ENCODE results near the gene UQCRC1.

UQCRC1 gene

DNA sequence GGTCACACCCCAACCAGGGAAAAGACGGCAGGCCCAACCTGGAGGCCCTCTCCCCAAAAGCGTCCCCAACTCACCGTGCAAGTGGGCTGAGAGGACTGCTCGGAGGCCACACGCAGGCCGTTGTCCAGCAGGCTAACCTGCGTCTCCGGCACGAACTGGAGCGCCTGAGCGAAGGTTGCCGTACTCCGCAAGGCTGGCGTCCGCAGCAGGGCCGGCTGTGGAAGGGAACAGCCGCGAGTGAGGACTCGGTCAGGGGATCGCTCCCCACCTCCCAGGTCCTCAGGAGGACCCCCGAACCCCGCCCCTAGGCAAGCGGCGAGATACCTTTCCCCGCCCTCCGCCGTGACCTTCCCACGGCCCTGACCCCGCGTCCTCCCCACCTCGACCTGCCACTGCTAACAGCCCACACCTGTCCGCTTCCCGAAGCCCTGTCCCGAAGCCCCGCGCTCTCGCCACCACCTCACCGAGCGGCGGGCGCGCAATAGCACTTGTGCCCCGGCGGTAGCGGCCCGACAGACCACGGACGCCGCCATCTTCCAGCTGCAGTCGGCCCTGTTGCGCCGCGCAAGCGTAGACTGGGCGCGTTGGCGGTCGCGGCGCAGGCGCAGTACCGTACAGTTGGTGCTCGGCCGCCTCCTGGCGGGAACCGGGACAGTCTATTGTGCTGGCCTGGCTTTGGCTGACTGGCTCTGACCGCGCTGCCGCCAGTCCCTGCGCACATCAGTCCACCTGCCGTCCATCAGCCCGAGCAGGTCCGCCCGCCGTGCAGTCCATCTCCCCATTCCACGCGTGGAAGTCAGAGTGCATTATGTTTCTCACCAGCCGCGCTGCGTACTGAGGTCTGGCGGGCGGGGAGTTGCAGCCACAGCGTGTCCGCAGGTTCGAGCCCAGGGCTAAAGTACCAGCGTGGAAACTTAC is at the start of gene UQCRC1:
UQCRC1 (minus strand) TSS at position 559 of the 918 bp plus-strand sequence; CDS start at position 533, 26 bp downstream.
- DNase-seq (ENCODE audit: low spot score) = peak; percentile 95

DNA sequence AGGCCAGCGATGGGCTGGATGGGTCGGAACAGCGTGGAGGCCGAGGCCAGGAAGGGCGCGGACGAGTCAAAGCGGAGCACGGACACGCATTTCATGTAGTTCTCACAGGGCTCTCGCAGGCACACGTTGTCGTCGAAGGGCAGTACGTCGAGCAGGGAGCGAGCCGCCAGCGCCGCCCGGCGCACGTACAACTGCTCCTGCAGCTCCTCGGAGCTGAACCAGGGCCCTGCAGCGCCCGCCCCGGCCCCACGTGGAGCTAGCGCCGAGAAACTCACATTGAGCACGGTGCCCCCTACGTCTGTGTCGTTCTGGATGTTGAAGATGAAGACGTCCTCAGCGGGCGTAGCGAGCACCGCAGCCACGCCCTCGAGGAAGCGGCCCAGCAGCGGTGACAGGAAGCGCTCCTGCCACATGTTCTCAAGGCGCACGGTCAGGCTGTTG is 47.4 kb upstream of the UQCRC1 start:
- peak; percentile 26 for DNase-seq (ENCODE audit: low spot score)

DNA sequence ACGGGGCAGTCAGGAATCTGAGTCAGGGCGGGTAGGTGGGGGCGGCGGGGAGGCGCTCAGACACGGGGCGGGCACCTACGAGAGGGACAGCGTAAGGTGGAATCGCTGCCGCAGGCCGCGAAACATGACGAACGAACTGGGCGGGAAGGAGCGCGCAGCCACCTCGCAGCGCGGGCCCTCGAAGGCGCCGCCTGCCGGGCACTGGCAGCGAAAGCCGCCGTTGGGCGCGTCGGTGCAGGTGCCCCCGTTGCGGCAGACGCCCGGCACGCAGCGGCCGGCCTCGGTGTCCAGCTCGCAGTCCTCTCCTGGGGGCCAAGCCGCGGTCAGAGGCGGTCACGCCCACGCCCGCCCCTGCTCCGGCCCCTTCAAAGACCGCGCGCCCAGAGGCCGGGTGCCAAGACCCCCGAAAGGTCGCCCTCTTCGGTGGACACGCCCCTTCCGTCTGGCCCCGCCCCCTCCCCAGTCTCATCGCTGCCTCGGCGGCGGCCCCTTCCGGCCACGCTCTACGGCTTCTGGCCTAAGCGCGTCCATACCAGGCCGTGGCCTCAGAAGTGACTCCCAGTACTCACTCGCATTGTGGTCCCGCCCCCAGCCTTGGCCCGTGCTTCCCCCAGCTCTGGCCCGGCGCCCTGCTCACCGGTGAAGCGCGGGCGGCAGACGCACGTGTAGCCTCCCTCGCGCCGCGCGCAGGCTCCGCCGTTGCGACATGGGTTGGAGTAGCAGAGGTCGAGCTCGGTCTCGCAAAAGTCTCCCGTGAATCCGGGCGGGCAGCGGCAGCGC is 46.8 kb upstream of the UQCRC1 start:
- peak; percentile 82 for DNase-seq (ENCODE audit: low spot score)

DNA sequence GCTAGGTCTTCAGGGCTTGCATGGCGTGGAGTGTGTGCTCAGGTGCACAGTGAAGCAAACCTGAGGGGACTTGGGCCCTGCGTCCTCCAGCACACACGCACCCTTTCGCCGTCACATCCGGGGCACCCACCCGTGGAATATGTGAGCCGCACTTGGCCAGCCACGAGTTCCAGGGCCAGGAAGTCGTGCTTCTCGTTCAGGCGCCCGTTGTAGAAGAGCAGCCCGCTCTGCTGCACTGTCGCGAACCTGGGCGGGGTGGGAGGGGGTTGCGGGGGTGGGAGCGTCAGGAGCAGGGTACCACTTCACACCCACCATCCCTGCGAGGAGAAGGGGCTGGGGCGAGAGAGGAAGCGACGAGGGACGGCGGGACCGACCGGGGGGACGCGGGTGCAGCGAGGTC is 46.2 kb upstream of the UQCRC1 start:
- peak; percentile 33 for DNase-seq (ENCODE audit: low spot score)

DNA sequence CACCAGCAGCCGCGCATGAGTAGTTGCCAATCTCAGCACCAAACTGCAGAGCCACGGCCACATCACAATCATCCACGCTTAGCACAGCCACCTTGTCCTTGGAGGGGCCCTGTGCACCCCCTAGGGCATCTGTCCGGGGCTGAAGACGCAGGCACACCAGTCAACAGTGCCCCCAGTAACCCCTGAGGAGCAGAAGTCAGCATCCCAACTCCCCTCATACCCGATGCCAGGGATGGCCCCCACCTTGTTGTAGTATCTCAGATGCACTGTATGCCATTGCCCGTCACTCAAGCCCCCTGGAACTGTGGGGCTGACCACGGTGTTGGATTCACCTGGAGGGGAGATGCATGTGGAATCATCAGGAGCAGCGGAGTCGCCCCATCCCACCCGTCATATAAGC is 45.6 kb upstream of the UQCRC1 start:
- DNase-seq (ENCODE audit: low spot score) = no peak

DNA sequence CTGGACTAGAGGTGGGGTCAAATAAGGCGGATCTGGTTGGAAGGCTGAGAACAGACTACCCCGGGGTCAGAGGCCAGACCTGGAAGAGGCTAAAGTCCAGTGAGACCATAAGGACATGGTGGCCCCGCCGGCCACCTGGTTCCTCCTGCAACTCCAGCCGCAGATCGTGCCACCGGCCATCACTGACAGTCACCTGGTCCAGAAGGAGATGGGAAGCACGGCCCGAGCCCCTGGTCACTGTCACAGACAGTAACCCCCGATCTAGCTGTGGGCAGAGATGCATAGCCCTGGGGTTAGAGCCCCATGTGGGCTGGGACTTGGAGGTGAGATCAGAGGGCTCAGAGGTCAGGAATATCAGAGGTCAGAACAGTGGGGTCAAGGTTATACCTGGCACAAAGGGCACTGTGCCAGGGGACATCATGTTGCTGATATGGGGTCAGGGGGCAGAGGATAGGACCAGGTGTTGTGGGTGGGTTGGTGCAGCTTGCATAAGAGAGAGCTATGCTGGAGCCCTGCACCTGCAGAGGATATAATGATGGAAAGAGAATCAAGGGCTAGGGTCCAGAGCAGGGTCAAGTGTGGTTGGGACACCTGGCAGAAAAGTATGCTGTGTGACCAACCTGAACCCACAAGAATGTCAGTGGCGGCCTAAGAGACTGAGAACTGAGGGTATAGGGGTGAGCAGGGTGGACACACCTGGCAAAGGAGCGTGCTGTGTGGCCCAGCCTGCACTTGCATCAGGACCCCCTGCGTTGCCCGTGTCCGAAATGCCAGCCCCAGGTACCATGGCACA is 43.7 kb upstream of the UQCRC1 start:
- no peak for DNase-seq (ENCODE audit: low spot score)

DNA sequence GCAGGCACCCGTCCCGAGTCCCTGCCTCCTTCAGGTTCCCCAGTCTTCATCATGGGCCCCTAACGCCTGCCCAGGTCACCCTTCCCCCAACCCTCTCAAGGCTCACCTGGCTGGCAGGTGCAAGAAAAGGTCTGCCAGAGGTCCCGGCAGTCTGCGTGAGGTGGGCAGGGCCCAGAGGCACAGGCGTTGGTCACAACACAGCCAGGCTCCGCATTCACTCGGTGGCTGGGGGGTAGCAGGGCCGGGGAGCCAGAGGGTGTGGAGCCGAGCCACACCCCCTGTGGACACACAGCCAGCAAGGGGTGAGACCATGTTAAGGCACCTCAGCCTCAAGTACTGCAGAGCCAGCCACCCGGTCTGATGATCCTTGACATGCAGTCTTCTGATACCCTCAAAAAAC is 42.3 kb upstream of the UQCRC1 start:
- DNase-seq (ENCODE audit: low spot score) = no peak

DNA sequence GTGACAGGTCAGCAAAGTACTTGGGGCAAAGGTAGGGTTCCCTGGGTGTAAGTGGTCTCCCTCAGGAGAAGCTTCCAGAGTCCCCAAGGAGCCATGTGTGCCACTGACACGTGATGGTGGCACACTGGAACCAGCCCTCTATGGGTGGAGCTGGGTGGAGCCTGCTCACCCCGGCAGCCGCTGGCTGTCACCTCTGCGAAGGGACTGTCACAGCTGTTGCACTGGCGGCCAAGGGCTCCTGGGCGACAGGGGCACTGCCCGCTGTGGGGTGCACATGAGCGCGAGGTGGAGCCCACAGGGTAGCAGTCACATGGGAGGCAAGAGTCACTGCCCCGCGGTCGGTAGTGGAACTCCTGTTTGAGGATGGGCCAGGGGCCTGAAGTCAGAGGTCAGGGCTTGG is 41.3 kb upstream of the UQCRC1 start:
- DNase-seq (ENCODE audit: low spot score) = no peak

DNA sequence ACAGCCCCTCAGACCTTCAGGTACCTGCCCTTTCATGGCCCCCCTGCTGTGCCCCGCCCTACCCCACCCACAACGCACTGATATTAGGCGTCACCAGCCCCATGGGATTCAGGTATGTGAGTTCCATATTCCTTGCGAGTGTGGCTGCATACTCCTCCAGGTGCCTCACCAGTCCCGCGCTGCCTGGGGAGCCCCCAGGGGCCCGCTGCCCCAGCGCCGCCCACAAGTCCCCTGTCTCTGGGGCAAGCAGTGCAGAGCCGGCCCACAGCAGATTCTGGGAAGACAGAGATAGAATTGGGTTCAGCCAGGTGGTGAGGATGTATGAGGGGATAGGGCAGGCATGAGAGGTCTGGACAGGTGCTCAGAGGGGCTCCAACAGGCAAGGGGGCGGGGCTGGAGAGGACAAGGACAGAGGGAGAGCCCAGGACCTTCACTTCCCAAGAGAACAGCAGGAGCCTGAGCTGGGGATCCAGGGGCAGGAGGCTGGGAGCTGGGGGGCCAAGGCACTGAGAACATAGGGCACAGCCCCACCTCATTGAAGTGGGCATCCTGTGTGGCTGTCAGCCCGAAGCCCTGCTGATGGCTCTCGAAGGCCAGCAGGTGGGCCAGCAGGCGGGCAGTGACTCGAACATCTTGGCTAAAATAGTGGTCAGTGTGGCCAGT is 38.9 kb upstream of the UQCRC1 start:
- DNase-seq (ENCODE audit: low spot score) = no peak

DNA sequence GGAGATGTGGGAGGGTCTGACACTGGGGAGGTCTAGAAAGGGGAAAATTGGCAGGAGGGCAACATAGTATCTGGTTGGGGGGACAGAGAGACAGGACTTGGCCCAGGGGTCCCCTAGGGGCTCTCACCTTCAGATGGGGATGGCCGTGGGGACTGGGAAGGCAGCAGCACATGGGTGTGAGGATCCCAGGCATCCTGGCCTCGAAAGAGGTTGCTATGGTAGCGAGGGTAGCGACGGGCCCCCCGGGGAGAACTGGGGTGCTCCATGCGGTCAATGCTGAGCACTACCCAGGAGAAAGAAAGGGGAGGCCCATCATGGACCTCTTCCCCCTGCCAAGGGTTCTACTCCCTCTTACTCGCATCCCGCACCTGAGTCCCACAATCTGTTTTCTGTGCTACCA is 38.3 kb upstream of the UQCRC1 start:
- DNase-seq (ENCODE audit: low spot score) = no peak

DNA sequence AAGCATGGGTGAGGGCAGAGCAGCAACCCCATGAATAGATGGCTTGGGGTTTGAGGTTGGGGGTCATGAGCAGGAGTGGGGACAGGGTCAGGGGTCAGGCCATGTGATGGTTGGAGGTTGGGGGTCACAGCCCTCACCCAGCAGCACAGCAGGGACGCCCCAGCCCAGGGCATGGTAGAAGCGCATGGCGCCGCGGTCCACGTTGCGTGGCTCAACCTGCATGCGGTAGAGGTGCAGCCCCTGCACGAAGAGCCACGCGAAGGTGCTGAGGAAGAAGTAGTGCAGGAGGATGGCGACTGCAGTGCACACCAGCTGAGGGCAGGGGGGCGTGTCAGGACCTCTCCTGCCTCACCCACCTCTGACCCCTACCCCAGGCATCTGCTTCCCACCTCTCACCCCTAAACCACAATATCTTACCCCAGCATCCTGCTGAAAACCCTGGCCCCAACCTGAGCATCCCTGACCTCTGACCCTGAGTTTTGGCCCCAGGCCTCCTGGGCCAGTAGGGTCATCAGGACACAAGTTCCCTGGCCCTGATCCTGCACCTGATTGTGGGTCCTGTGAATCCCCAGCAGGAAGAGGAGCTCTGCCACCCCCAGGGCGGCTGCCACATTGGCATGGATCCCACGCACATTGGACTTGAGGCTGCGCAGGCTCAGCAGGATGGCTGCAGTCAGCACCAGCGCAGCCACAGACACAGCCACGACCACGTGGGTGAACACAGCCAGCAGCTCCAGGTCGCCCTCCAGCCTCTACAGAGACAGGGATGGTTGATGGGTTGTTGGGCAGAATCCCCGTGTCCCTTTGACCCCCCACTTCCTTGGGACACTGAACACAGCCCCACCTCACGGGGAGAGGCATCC is 35.7 kb upstream of the UQCRC1 start:
- no peak for DNase-seq (ENCODE audit: low spot score)

DNA sequence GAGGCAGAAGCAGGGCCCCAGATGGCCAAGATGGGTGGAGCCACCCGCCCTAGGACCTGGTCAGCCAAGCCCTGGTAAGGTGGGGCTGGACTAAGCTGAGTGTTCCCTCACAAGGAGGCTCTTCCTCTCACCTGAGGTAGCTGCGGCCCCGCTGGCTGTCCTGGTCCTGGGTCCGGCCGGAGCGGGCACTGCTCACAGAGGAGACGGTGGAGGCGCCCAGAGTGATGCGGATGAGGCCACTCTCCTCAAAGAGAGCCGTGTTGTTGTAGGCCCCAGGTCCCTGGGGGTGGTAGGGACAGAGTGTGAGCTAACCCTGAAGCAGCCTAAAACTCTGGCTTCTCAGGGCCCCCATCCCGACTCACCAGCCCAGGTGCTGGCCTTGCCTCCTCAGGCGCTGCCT is 33.2 kb upstream of the UQCRC1 start:
- DNase-seq (ENCODE audit: low spot score) = no peak

DNA sequence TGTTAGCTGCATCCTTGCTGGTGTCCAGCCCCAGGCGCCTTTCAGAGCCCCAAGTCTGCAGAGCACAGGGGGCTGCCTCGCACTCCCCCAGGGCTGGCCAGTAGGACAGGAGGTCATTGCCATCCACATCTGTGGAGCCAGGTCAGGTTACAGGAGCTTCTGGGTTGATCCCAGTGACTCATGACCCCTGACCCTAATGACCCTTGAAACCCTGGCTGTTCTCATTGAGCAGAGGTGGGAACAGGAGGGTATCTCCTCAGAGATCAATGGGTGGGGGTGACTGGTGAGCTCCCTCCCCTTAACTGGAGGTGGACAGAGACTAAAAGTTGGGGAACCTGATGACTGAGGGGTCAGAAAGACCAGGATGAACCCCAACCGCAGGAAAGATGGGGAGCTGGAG is 31.9 kb upstream of the UQCRC1 start:
- no peak for DNase-seq (ENCODE audit: low spot score)

DNA sequence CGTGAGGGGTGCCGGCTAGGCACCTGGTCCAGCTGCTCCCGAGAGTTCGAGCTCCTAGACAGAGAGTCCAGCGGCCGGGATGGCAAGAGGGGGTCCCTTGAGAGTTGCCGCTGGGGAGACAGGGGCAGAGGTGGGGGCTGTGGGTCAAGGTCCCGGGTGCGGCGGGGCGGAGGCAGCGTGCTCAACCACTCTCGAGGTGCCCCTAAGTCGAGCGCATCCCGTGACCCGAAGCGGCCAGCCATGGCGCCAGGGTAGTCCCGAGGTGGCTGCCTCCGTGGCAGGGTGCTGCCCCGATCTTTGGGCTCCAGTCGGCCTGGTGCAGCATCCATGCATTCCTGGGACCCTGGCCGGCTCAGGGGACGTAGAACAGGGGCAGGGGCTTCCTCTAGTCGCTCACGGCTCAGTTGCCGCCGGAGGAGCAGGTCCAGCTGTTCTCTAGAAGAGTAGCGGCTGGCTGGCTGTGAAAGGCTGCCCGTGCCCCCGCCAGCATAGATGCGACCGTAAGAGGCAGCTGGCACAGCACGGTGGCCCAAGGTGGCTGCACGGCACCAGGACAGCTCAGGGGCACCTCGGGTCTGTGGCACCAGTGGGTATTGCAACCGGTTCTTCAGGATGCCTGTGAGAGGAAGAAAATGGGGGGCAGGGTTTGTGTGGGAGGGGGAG is 30.6 kb upstream of the UQCRC1 start:
- DNase-seq (ENCODE audit: low spot score) = no peak

DNA sequence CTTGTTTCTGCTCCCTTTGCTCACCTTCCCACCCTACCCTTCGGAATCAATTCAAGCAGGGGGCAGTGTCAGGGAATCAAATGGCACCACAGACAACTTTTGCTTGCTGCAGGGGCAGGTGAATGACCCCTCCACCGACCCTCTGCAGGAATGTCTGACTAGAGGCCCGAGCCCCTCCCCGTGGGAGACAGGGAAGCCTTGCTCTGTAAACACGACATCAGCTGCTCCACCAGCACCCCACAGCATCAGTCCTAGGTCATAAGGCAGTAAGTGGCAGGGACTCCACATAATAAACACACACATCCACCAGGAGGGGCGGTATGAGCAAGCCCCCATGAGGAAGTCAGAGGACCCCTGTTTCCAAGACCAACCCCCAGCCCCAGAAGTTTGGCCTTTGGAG is 27.9 kb upstream of the UQCRC1 start:
- DNase-seq (ENCODE audit: low spot score) = no peak

DNA sequence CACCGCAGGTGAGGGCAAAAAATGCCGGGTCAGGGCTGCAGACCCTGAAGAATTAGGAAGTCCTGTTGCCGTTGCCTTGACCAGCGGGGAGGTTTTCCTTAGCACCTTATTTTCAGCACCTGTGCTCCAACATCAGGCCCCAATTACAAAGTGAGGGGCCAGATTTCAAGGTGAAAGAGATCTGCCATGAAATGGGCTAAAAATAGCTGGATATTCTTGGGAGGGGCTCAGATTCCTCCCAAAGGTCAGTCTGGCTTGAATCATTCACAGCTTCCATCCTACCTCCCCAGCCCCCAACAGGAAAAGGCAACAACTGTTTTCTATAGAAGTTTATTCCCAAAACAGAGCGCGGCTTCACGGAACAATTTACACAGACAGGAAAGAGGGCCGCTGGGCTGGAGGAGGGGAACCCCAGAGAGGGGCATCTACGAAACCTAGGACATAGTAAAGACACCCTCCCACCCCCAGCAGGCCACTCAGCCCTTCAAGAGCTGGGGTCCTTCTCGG is 26.8 kb upstream of the UQCRC1 start:
- no peak for DNase-seq (ENCODE audit: low spot score)

DNA sequence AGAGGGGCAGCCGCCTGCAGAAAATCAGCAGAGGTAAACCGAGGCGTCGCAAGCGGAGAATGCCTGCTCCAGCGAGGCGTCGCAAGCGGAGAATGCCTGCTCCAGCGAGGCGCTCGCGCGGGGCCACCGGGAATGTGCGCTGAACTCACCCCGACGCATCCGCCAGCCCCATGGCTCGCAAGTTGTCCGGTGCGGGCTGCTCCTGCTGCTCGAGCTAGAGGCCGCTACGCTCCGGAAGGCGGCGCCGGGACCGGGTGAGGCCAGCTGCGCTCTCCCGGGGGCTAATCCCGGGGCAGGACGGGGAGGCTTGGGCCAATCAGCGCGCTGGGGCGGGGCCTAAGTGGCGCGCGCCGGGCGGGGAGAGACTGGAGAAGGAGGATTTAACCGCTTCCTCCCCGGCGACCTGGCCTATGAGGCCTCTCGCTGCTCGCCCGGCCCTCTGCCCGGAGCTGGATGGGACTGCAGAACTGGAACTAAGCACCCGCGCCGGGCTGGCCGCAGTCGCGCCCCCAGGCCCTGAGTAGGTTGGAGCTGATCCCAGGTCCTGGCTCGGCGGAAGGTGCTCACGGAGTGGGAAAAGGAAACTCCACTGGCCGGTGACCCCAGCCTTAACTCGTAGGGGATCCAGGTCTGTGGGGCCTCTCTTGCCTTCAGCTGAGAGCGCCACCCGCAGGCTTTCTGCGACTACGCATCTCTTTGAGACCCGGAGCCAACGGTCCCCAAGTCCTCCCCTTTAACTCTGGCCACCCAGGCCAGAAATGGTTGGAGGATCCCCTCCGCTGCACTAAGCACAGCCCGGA is 26.0 kb upstream of the UQCRC1 start, which contains the start of gene SLC26A6:
SLC26A6 (minus strand) TSS at position 240 of the 800 bp plus-strand sequence; CDS start at position 172, 68 bp downstream.
- DNase-seq (ENCODE audit: low spot score) = peak; percentile 96

DNA sequence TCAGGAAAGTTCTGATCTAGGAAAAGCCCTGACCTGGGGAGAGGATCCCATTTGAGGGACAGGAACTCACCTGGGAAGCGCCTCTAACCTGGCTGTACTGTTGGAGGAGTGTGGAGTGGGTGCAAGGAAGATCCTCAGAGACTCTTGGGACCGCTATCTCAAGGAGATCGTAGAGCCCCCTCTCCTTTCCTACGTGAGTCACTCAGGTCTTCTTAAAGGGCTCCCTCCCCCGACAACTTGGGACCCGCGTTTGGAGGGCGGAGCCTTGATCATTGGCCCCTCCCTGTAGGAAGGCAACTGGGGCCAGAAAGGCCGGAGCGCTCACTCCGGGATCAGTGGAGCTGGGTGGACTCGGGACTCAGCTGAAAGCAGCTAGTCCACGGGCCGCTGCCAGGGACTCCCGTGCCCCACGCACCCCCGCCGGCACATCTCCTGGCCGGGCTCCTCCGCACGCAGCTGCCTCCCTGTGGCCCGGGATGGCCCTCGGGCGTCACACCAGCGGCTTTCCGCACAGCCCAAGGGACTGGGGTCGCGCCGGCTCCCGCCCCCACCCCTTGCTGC is 25.3 kb upstream of the UQCRC1 start:
- DNase-seq (ENCODE audit: low spot score) = peak; percentile 54

DNA sequence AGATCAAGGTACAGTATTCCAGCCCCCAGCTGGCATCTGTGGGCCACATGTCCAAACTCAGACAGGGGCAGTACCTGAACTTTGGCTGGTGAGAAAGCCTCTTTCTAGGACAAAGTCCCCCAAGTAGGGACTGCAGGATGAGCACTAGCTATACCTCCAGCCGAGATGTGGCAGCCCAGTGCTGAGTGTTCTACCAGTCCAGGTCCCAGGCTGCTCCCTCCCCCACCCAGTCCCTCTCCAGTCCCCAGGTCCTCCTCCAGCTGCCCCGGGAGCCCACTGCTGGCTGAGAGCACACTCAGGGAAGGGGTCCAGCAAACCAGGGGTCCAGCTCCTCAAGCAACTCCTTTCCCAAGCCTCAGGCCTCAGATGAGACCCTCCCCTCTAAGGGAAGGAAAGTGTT is 24.3 kb upstream of the UQCRC1 start:
- no peak for DNase-seq (ENCODE audit: low spot score)

All from activated CD4-positive, alpha-beta T cell treated with anti-CD3 and anti-CD28 coated beads, Interleukin-2, Interleukin-4, amounts not matched to agents 100 ng/mL and 50 ng/mL, durations not matched to agents 16 hours and 8 hours (primary cell).